ENCODE data around the gene BBX. TPM values are rescaled to one million over a fixed set of nuclear protein-coding genes. Genes with fewer than 3 reads are reported as not detected.

The BBX gene
- total RNA-seq, 1 experiment from 2014 or later: 14.8 TPM

DNA sequence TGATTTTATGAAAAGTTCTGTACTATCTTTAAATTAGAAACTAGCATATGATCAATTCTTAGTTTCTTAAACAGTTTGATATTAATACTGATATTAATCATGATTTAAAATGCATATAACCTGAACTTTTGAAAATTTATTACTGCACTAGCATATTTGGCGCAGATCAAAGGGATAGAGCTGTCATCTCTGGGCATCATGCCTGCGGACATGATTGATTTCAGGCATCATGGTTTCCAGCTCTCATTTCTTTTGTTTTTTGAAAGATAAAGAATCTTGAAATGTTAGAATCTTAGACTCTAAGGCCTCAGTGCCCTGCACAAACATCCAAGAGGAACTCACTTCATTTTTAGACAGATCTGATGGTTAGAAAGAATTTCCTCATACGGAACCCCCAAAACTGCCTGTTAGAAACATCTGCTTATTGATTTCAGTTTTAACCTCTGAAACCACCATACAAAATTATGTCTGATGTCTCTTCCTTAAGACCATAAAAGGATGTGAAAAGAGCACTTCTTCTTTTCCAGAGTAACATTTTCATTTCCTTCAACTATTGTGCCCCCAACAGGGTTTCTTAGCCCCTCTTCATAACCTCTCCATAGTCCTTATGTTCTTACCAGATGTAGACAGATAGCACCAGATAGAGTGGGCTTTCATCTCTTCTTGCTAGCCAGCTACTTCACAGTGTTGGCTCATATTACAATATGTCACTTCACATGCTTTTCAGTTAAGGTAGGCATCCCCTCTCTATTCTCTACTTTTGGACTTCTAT, 110.8 kb downstream of the BBX start:
- no peak for DNase-seq (ENCODE audit: low read depth)
- in situ Hi-C loops (cut with HindIII; ENCODE audit: low pct_unique_long_range_greater_than_20kb, low sequenced_read_pairs): no loop called here

DNA sequence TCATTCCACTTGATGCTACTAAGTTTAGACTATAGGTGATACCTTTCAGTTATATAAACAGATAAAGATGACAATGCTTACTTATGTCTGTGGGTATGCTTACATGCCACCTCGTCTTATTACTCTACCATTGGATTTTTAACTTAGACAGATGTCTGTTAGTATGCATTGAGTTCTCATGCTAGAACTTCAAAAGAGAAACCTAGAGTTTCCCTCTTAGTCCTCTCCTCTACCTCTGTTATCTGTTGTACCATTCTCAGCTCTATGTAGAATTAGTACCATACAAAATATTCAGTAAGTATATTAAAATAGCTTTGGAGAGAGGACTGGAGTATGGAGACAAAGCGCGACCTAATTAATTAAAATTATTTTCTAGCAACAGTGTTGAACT, 111.3 kb downstream of the BBX start:
- in situ Hi-C loops (cut with HindIII; ENCODE audit: low pct_unique_long_range_greater_than_20kb, low sequenced_read_pairs): no loop called here
- DNase-seq (ENCODE audit: low read depth): no peak

DNA sequence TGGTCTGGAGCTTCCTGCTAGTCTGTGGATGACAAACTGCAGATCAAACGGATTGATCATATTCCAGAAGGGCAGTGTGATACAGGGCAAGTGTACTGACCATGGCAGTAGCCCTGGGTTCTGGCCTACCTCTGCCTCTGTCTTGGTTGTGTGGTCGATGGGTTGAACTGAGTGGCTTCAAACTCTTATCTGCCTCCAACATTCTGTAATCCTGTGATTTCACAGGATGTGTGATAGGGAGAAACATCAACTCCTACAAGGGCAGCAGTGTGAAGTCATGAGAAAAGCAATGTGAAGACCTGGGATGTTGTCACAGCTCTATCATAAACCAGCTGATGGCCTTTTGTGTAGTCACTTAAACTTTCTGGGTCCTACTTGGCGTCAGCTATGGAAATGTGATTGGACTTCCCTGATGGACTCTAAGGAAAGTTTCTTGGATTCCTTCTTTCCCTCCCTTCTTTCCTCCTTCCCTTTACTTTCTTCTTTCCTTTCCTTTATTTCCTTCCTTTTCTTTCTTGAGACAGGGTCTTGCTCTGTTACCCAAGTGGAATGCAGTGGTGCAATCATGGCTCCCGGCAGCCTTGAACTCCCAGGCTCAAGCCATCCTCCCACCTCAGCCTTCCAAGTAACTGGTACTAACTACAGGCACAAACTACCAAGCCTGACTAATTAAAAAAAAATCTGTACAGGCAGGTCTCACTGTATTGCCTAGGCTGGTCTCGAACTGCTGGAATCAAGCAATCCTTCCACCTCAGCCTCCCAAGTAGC, 114.8 kb downstream of the BBX start:
- in situ Hi-C loops (cut with HindIII; ENCODE audit: low pct_unique_long_range_greater_than_20kb, low sequenced_read_pairs): no loop called here
- no peak for DNase-seq (ENCODE audit: low read depth)

DNA sequence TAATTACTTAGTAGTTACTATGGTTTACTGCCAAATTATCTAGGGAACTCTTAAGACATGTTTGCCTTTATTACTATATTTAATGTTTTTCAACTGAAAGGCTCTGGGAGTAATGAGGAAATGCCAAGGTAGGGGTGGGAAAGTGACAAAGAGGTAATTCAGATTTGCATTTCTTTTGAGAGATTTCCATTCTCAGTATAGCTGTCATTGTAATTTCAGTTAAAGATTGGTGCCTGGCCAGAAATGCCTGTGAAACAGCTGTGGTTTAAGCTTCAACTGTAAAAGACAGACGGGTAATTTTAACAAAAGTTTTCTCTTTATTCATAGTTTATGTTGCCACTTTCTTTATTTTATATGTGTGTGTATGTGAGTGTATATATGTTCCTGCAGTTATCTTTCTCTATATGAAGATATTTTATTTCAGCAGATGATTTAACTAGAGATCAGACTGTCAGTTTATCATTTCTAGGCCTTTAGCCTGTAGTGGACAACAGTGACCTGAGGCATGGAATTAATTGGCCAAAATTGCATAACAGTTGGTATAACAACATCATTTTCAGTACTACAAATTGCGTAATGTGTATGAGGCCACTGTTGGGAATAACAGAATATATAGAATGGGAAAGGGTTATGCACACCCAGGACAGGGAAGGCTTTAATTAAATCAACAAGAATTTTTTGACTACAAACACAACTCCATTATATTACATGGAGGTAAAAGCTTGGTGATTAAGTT, 119.0 kb downstream of the BBX start:
- no peak for DNase-seq (ENCODE audit: low read depth)
- in situ Hi-C loops (cut with HindIII; ENCODE audit: low pct_unique_long_range_greater_than_20kb, low sequenced_read_pairs): no loop called here

DNA sequence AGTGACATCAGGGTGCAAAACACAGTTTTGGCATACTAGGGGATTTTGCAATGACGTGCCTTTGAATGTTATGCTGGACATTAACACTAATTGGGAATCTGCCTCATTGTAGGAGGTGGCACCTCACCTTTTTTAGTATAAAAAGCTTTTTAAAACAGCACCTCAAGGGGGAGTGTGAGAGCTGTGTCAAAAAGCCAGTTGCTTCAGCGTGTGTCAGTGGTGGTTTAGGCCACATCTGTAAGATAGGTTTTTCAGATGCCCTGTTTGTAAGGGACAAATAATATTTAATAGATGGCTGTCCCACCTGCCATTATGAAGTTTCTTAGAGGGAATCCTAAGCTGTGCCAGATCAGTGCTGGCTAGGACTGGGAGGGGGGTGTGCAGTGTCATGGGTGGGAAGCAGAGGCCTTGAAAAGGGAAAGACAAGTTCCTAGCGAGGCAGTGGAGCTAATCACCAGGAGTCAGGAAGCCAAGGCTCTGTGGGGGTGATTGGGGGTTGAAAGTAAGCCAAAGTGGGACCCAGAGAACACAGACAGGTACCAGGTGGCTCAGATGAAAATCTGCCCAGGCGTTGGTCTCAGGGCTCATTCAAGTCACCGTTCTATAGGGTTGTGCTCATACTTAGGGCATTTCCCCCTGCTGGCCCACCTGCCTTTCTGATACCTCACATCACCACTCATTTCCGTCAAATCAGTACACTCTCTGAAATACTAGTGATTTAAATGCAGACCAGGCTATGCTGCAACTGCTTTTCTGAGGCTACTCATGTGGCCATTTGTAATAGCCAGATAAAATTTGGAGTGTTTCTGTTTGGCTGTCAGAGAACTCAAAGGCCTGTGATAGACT, 120.5 kb downstream of the BBX start:
- no peak for DNase-seq (ENCODE audit: low read depth)
- in situ Hi-C loops (cut with HindIII; ENCODE audit: low pct_unique_long_range_greater_than_20kb, low sequenced_read_pairs): no loop called here

DNA sequence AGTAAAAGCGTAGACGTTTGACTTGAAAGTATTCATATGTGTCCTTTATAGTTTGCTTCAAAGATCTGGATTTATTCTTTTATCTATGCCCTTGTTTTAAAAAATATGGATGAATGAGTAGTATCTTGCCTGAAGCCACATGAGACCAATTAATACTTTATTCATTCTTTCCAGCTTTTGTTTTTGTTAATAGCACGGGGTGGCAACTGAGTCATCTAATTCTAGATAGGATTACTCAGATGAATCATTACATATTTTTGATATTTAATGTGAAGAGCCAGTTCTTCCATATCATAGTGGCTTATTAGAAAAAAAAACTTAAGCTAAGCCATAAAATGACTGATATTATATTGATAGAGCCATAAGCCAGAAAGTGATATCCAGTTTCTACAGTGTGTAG, 121.9 kb downstream of the BBX start:
- no peak for DNase-seq (ENCODE audit: low read depth)
- in situ Hi-C loops (cut with HindIII; ENCODE audit: low pct_unique_long_range_greater_than_20kb, low sequenced_read_pairs): no loop called here

DNA sequence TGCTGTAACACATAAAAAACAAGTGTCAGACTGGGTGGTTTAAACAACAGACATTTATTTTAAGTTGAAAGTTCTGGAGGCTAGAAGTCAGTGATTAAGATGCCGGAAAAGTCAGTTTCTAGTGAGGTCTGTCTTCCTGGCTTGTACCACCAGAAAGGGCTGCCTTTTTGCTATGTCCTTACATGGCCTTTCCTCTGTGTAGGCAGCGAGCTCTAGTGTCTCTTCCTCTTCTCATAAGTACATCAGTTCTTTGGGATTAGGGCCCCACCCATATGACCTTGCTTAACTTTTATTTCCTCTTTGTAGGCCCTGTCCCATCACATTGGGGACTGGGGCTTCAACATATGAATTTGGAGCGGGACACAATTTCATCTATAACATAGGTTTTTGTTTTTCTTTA, 128.0 kb downstream of the BBX start:
- in situ Hi-C loops (cut with HindIII; ENCODE audit: low pct_unique_long_range_greater_than_20kb, low sequenced_read_pairs): no loop called here
- DNase-seq (ENCODE audit: low read depth): no peak

DNA sequence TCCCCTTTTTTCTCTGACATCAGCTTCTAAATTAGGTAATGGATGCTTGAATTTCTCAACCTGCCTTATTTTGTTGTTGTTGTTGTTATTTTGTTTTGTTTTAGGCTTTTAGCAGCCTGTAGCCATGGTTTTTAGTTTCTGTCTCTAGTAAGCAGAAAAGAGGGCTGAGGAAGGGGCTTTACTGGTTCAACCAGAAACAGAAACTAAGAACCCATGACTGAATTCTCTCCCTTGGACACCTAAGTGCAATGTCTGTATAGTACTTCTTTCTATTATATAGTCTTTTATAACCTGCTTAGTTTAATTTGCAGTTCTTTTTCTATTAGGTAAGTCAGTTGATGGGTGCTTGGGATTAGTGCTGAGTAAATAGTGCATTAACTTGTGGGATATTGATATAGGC, 129.0 kb downstream of the BBX start:
- no peak for DNase-seq (ENCODE audit: low read depth)
- in situ Hi-C loops (cut with HindIII; ENCODE audit: low pct_unique_long_range_greater_than_20kb, low sequenced_read_pairs): no loop called here

DNA sequence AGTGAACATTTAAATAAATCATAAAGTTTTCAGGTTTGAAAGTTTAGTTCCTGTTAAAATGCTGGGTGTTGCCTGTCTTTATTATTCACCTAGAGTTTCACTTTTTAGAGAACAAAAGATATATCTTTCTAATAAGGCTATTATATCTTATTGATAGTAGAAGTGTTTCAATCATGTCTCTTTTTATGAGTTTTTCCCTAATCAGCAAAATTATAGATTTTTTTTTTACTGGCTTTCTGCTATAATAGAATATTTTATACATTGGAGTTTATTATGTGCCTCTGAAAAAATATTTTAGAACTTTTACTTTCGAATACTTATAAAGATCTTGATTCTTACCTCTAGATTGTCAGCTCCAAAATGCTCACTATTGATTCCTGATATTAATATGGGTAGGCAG, 131.5 kb downstream of the BBX start:
- in situ Hi-C loops (cut with HindIII; ENCODE audit: low pct_unique_long_range_greater_than_20kb, low sequenced_read_pairs): no loop called here
- DNase-seq (ENCODE audit: low read depth): no peak

DNA sequence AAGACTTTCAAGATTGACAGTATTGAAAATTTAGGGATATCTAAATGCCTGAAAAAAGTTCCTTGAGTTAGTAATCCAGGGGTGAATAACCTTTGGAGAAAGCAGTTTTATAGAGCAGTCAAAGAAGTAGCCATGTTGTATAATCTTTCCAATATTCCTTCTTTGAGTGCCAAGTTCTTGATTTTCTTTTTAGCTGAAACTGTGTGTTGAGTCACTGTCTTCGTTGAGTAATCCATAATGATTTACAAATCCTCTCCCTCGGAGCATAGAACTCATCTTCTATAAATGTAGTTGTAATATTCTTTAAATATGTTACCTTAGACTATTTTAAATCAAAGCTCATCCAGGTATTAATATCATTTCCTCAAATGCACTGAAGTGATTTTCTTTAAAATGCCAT, 135.2 kb downstream of the BBX start:
- in situ Hi-C loops (cut with HindIII; ENCODE audit: low pct_unique_long_range_greater_than_20kb, low sequenced_read_pairs): no loop called here
- DNase-seq (ENCODE audit: low read depth): no peak

DNA sequence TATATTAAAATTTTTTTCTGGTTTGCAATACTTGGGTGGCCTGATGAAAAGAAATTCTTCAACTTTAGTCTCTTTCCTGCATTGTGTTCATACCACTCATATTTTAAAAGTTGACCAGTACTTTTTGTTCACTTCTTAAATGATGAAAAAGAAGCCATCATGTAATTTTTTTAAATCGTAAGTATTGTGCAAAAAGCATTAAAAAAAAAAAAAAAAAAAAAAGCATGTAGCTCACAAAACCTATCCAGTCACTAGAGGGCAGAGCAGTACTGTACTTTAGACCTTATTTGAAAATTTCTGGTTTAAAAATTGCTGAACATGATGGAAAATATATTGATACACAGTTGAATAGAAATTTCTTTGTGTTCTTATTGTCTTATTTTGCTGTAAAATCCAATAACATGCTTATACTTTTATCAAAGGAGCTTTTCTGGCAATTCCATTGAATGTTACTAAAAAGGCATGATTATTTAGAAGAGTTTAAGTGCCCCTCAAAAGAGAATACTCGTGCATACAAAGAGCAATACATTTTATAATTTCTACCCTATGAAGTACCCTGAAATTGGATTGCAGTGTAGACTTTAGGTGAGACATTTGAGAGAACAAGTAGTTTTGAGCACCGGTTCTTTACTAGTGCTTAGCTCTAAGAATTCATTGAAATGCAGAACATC, 137.7 kb downstream of the BBX start:
- in situ Hi-C loops (cut with HindIII; ENCODE audit: low pct_unique_long_range_greater_than_20kb, low sequenced_read_pairs): no loop called here
- DNase-seq (ENCODE audit: low read depth): no peak

DNA sequence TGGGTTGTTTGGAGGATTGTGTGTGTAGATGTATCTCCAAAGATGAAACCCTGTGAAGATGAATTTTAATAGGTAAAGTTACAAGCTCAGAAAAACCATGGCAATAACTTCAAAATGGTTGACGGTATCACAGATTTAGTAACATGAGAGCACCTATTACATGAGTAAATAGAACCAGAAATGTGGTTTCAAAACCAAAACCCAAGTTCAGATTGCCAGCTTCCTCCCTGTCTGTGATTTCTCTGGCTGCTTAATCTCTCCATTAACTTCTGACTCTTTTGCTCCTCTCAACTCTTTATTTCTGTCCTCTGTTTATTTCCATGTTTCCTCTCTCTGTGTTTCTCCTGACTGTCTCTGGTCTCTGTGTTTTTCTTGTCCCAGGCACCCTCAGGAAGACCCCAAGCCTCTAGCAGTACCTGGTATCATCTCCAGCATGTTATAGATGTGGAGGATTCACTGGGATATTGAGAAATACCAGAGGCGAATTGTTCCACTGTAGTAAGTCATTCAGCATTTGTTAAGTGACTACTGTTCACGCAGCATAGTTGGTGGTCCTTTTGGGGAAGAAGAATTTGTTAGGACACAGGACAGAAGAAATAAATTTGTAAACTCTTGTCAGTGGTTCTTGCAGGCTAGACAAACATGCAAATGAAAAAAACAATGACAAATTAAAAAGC, 138.8 kb downstream of the BBX start:
- in situ Hi-C loops (cut with HindIII; ENCODE audit: low pct_unique_long_range_greater_than_20kb, low sequenced_read_pairs): no loop called here
- no peak for DNase-seq (ENCODE audit: low read depth)

DNA sequence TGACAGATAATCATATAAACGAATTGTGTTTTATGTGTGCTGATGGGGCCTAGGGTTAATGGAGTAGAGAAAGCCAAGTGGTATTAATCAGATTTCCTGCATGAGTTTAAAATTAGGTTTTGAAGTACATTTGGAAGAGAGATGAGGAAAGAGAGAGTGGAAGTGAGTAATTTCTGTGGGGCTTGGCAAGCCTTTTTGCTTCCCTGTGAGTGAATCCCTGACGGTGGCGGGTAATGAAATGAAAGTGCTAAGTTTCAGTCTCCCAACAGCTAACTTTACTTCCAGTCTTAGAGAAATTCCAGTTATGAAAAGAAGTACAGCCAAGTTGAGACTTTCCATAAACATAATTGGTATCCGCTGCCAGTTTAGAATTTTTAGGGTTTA, 139.4 kb downstream of the BBX start:
- in situ Hi-C loops (cut with HindIII; ENCODE audit: low pct_unique_long_range_greater_than_20kb, low sequenced_read_pairs): no loop called here
- DNase-seq (ENCODE audit: low read depth): no peak

DNA sequence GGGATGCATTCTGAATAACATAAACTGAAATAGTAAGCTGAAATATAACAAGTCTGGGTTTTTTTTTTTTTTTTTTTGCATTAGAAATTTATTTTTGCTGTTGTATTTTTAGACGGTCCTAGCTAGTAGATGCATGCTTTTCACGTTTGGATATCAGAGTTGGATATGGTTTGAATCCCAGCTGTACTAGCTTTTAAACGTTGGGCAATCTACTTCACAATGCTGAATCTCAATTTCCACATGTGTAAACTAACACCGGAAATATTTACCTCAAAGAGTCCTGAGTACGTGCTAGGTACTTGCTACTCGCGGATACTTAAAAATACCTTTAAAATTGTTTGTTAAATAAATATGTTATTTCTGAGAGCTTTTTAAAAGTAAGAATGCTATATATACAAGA, 139.8 kb downstream of the BBX start:
- in situ Hi-C loops (cut with HindIII; ENCODE audit: low pct_unique_long_range_greater_than_20kb, low sequenced_read_pairs): no loop called here

DNA sequence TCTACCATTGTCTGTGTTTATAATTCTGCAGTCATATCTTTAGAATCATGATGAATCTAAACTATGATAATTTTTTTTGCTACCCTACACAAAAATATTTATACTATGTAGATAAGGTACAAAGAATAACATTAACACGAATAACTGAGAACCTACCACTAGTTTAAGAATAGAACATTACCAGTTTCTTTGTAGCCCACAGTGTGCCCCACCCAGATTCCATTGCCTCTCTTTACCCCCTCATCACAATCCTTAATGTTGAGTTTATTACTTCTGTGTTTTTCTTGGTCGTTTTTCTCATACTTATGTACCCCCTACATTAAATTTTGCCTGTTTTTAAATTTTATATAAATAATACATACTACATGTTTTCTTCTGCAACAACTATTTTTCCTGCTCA, 140.5 kb downstream of the BBX start:
- in situ Hi-C loops (cut with HindIII; ENCODE audit: low pct_unique_long_range_greater_than_20kb, low sequenced_read_pairs): no loop called here
- DNase-seq (ENCODE audit: low read depth): no peak

More for the DNA sequence above, 139.8 kb downstream of the BBX start:
- DNase-seq (ENCODE audit: low read depth): no peak

DNA sequence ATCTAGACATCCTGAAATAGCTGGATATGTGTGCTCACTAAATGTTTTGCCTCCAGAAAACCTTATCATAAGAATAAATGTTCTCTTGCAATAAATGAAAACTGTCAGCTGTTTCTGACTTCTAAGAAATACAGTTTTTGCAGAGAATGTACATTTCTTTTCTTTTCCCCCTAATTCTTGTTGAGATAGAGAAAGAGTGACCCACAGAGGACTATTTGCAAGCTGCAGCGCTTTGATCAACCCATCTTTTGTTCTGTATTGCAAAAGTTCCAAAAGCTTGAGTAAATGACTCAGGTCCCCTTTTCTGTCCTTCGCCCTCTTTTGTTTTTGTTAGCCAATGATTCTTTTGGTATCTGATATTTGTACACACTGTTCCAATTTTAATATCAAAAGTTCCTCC, 141.9 kb downstream of the BBX start:
- DNase-seq (ENCODE audit: low read depth): no peak
- in situ Hi-C loops (cut with HindIII; ENCODE audit: low pct_unique_long_range_greater_than_20kb, low sequenced_read_pairs): no loop called here

DNA sequence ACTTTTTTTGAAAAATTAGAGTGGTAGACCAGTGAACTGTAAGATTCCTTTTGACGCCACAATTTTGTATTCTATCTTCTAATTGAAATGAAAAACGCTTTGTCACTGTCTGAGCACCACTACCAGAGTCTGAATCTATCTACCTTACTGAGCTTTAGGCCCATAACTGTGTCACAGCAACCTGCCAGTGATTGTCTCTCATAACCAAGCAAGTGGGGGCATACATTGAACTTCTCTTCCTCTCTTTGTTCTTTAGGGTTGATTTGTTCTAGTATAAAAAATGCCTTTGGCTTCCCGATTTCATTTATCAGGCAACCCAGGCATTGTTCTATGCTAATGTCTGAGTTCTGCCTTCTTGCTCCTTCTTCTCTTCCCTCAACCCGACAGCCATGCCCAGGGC, 142.6 kb downstream of the BBX start:
- no peak for DNase-seq (ENCODE audit: low read depth)
- in situ Hi-C loops (cut with HindIII; ENCODE audit: low pct_unique_long_range_greater_than_20kb, low sequenced_read_pairs): no loop called here
